Chondrocyte (in vitro differentiated cells): Measurements from ENCODE around the gene DNAJB6. TPM values are rescaled to one million over a fixed set of nuclear protein-coding genes. Genes with fewer than 3 reads are reported as not detected.

Experiments used
- DNase-seq: peaks from one replicate; pipeline ENCODE4 v3.0.0; 2021; ENCODE audit warnings: mixed read lengths, low spot score
- H3K27ac Mint-ChIP-seq: one replicate; pipeline ENCODE4 v1.8.0; 2021; ENCODE audit warnings: mild to moderate bottlenecking, moderate library complexity, mixed read lengths; ENCODE audit not compliant: unreplicated experiment
- H3K27me3 Mint-ChIP-seq: 2 replicates; pipeline ENCODE4 v1.8.0; 2021; ENCODE audit warnings: low read depth, mixed read lengths
- H3K36me3 Mint-ChIP-seq: 2 replicates; pipeline ENCODE4 v1.8.0; 2021; ENCODE audit warnings: low read depth, mixed read lengths
- H3K4me1 Mint-ChIP-seq: 2 replicates; pipeline ENCODE4 v1.8.0; 2021; ENCODE audit warnings: low read depth, mild to moderate bottlenecking, mixed read lengths
- H3K4me3 Mint-ChIP-seq: one replicate; pipeline ENCODE4 v1.8.0; 2021; ENCODE audit warnings: mild to moderate bottlenecking, moderate library complexity, mixed read lengths; ENCODE audit not compliant: unreplicated experiment
- H3K9me3 Mint-ChIP-seq: 2 replicates; pipeline ENCODE4 v1.8.0; 2021; ENCODE audit warnings: low read depth, mixed read lengths
- total RNA-seq: library from RNA; stranded (reverse); gene quantifications from 3 replicates; pipeline ENCODE4 v1.2.1, GENCODE V29; 2021
- TF ChIP-seq, protein P1 (sequence below): fragments of 200-600 bp; sonication (generic); IDR thresholded peaks from 2 replicates; pipeline ENCODE4 v1.5.0; 2021; ENCODE audit warnings: antibody characterized with exemption, mild to moderate bottlenecking, moderate library complexity

Gene DNAJB6
- total RNA-seq, 1 donor from 2014 or later, result 108 TPM

- Mint-ChIP-seq H3K36me3 (peaks cover 13% of the 10 kb centered on the region), H3K4me1 (peaks cover 31% of the 10 kb centered on the region), H3K27ac (peak overlapping the region; percentile 17), H3K4me3 (no peak overlapping the region), H3K9me3 (no peaks in the 10 kb centered on the region), H3K27me3 (no peaks in the 10 kb centered on the region)
- no peak for DNase-seq
- TF ChIP-seq, protein P1, sequence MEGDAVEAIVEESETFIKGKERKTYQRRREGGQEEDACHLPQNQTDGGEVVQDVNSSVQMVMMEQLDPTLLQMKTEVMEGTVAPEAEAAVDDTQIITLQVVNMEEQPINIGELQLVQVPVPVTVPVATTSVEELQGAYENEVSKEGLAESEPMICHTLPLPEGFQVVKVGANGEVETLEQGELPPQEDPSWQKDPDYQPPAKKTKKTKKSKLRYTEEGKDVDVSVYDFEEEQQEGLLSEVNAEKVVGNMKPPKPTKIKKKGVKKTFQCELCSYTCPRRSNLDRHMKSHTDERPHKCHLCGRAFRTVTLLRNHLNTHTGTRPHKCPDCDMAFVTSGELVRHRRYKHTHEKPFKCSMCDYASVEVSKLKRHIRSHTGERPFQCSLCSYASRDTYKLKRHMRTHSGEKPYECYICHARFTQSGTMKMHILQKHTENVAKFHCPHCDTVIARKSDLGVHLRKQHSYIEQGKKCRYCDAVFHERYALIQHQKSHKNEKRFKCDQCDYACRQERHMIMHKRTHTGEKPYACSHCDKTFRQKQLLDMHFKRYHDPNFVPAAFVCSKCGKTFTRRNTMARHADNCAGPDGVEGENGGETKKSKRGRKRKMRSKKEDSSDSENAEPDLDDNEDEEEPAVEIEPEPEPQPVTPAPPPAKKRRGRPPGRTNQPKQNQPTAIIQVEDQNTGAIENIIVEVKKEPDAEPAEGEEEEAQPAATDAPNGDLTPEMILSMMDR, result no peak
Measured at GRCh38 chr7:157396316-157397035, 59.7 kb downstream of the DNAJB6 start.

GRCh38 chr7:157397036-157397720 is 60.4 kb downstream of the DNAJB6 start:
- no peaks in the 10 kb centered on the region for H3K9me3 Mint-ChIP-seq
- peaks cover 31% of the 10 kb centered on the region for H3K4me1 Mint-ChIP-seq
- TF ChIP-seq, protein P1, result no peak
- H3K27me3 Mint-ChIP-seq, result no peaks in the 10 kb centered on the region
- no peak overlapping the region for H3K4me3 Mint-ChIP-seq
- DNase-seq, result no peak
- H3K36me3 Mint-ChIP-seq, result peaks cover 13% of the 10 kb centered on the region
- H3K27ac Mint-ChIP-seq, result peak overlapping the region; percentile 83

GRCh38 chr7:157397731-157398691 is 61.2 kb downstream of the DNAJB6 start:
- Mint-ChIP-seq H3K27me3 (no peaks in the 10 kb centered on the region), H3K27ac (peak overlapping the region; percentile 83), H3K4me1 (peaks cover 35% of the 10 kb centered on the region), H3K4me3 (peak overlapping the region; percentile 18), H3K36me3 (peaks cover 15% of the 10 kb centered on the region), H3K9me3 (no peaks in the 10 kb centered on the region)
- TF ChIP-seq, protein P1, result peak; percentile 76
- DNase-seq, result no peak

GRCh38 chr7:157399086-157399687 is 62.4 kb downstream of the DNAJB6 start:
- no peak overlapping the region for H3K4me3 Mint-ChIP-seq
- DNase-seq, result no peak
- no peaks in the 10 kb centered on the region for H3K27me3 Mint-ChIP-seq
- H3K27ac Mint-ChIP-seq, result peak overlapping the region; percentile 83
- TF ChIP-seq, protein P1, result no peak
- no peaks in the 10 kb centered on the region for H3K9me3 Mint-ChIP-seq
- H3K36me3 Mint-ChIP-seq, result peaks cover 17% of the 10 kb centered on the region
- H3K4me1 Mint-ChIP-seq, result peaks cover 34% of the 10 kb centered on the region
